Transverse colon (tissue), 3 donors: ENCODE data around the gene GABARAPL2.

ENCODE experiments used
- CTCF ChIP-seq, 5 experiments: fragments of 200-600 bp in 3 of 5; fragments of 450-650 bp in 2 of 5; sonication (generic) in 3 of 5; IDR thresholded peaks; 1 replicate in 2 of 5; 2 replicates in 3 of 5; pipeline ENCODE4 v1.5.1; 2016 to 2017; ENCODE audit warnings: antibody characterized with exemption in 5 of 5, inconsistent platforms in 3 of 5, mild to moderate bottlenecking in 2 of 5, moderate library complexity in 1 of 5
- POLR2A ChIP-seq: fragments of 450-650 bp; IDR thresholded peaks from one replicate; pipeline ENCODE4 v1.6.1; 2016; ENCODE audit warnings: antibody characterized with exemption, mild to moderate bottlenecking, moderate library complexity

GRCh38 chr16:75572864-75573542 is 6.8 kb downstream of the GABARAPL2 start:
- TF ChIP-seq POLR2A (no peak), CTCF (IDR thresholded peaks at IDR 0.05) (no peak)
